ENCODE measurements around the gene ZBTB7A. TPM values are rescaled to one million over a fixed set of nuclear protein-coding genes. Genes with fewer than 3 reads are reported as not detected.

ZBTB7A gene
- 8.6 TPM for polyA plus RNA-seq (2012; ENCODE audit: insufficient read depth, insufficient read length)

- peak; percentile 82 for DNase-seq (ENCODE audit: low read depth, low spot score)
- peak within 1 kb of the TSS; percentile 69 for H3K4me3 ChIP-seq (ENCODE audit: low read length)
Measured at GRCh38 chr19:4066682-4067395, at the start of gene ZBTB7A. ZBTB7A (minus strand) TSS chr19:4066899; CDS start chr19:4055232, 11,667 bp downstream.

GRCh38 chr19:4115818-4116385 lies 49.2 kb upstream of the ZBTB7A start:
- no peak overlapping the region for H3K4me3 ChIP-seq (ENCODE audit: low read length)
- DNase-seq (ENCODE audit: low read depth, low spot score) = no peak

- no peak overlapping the region for H3K4me3 ChIP-seq (ENCODE audit: low read length)
Measured at GRCh38 chr19:4115050-4115817, 48.5 kb upstream of the ZBTB7A start.

GRCh38 chr19:4114181-4114580 lies 47.5 kb upstream of the ZBTB7A start:
- no peak for DNase-seq (ENCODE audit: low read depth, low spot score)
- H3K4me3 ChIP-seq (ENCODE audit: low read length) = no peak overlapping the region

More at GRCh38 chr19:4115050-4115817, 48.5 kb upstream of the ZBTB7A start:
- peak; percentile 37 for DNase-seq (ENCODE audit: low read depth, low spot score)

DNA sequence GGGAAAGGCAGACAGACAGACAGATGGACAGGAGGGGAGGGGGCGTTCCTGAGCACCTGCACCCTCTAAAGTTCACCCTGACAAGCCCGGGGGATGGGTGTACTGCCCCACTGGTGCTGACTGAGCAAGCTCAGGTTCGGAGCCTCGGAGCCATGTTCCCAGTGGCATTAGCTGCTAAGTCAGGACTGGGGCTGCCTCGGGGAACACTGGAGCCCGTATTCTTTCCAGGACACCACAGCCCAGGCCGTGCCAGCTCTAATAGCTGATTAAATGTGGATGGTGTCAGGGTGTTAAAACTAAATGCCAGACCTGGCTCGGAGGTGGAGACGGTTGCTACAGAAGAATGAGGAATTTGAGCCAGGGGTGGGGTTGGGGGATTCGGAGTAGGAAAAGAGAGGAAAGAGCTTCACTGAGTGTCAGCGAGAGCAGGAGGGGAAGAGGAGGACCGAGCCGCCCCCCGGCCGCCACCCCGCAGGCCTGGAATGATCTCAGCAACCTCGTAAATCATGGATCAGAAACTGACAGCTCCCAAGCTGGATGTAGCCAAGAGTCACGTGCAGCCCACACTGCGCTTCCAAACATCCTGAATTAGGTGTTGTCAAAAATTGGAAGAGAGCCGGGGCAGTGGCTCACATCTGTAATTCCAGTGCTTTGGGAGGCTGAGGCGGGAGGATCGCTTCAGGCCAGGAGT lies 46.8 kb upstream of the ZBTB7A start:
- no peak overlapping the region for H3K4me3 ChIP-seq (ENCODE audit: low read length)
- no peak for DNase-seq (ENCODE audit: low read depth, low spot score)

GRCh38 chr19:4112367-4112766 lies 45.7 kb upstream of the ZBTB7A start:
- DNase-seq (ENCODE audit: low read depth, low spot score) = no peak
- H3K4me3 ChIP-seq (ENCODE audit: low read length) = no peak overlapping the region

- DNase-seq (ENCODE audit: low read depth, low spot score) = no peak
- no peak overlapping the region for H3K4me3 ChIP-seq (ENCODE audit: low read length)
Measured at GRCh38 chr19:4109626-4109945, 42.9 kb upstream of the ZBTB7A start.

DNA sequence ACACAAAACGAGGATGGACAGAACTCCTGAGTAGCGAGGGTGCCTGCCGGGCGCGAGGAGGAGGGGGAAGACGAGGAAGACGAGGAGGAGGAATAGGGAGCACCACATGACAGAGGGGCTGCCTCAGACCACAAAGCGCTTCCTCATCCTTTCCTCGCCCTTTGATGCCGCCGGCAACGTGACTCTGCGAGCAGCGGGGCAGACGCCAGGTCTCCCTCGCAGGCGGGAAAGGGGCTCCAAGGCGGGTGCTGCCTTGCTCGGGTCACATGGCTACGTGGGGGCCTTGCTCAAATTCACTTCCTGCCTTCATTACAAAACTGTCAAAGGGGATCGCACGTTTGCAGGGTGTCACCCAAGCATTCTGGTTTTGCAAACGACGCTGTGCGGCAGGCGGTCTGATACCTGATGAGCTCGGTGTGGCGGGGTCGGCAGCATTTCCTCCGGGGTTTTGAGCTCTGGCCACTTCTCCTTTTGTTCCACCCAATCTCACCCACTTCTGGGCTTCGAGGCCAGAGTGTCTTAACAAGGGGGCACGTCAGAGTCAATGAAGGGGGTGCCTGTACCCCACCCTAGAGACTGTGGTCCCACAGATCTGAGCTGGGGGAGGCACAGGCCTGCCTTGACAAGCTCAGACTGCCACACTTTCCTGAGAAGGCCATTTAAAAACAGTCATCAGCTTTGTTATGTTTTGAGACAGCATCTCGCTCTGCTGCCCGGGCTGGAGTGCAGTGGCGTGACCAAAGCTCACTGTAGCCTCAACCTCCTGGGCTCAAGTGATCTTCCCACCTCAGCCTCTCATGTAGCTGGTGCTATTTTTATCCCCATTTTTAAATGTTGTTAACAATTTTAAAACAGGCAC lies 42.3 kb upstream of the ZBTB7A start:
- no peak overlapping the region for H3K4me3 ChIP-seq (ENCODE audit: low read length)
- DNase-seq (ENCODE audit: low read depth, low spot score) = peak; percentile 95

GRCh38 chr19:4103080-4103433 lies 36.4 kb upstream of the ZBTB7A start:
- no peak overlapping the region for H3K4me3 ChIP-seq (ENCODE audit: low read length)
- no peak for DNase-seq (ENCODE audit: low read depth, low spot score)

GRCh38 chr19:4102339-4103079 lies 35.8 kb upstream of the ZBTB7A start:
- DNase-seq (ENCODE audit: low read depth, low spot score) = no peak
- H3K4me3 ChIP-seq (ENCODE audit: low read length) = no peak overlapping the region

GRCh38 chr19:4101496-4101770 lies 34.7 kb upstream of the ZBTB7A start:
- no peak overlapping the region for H3K4me3 ChIP-seq (ENCODE audit: low read length)
- DNase-seq (ENCODE audit: low read depth, low spot score) = no peak

DNA sequence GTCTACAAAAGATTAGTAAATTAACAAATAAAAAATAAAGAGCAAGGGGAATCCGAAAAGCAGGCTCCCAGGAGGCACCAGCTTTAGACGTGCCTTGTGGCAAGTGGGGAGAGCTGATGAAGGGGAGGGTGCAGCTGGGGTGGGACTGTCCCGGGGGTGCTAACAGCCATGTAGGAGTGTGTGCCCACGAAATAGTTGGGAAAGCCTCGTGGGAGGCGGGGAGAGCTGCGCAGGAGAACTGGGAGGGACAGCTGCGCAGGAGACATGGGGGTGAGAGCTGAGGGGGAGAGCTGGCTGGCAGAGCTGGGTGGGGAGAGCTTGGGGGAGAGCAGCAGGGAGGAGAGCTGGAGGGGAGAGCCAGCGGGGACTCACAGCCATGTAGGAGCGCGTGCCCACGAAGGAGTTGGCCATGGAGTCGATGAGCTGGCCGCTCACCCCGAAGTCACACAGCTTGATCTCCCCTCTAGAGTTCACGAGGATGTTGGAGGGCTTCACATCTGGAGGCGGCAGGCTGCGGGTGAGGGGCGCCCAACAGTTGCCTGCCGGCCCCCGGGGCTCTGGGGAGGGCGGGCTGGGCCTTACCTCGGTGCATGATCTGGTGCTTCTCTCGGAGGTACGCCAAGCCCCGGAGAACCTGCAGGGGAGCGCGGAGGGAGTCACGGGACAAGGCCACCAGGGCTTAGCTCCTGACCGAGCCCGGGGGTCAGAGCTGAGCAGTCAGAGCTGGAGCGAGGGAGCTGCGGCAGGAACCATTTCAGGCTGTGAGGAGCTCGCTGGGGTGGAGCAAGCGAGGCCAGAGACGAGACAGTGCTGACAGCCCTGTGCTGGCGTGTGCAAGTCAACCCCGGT lies 34.2 kb upstream of the ZBTB7A start:
- no peak for DNase-seq (ENCODE audit: low read depth, low spot score)

GRCh38 chr19:4099041-4099764 lies 32.5 kb upstream of the ZBTB7A start:
- no peak for DNase-seq (ENCODE audit: low read depth, low spot score)
- no peak overlapping the region for H3K4me3 ChIP-seq (ENCODE audit: low read length)

More for the DNA sequence above, 34.2 kb upstream of the ZBTB7A start:
- H3K4me3 ChIP-seq (ENCODE audit: low read length) = no peak overlapping the region

- no peak overlapping the region for H3K4me3 ChIP-seq (ENCODE audit: low read length)
- DNase-seq (ENCODE audit: low read depth, low spot score) = no peak
Measured at GRCh38 chr19:4098493-4098892, 31.8 kb upstream of the ZBTB7A start.

DNA sequence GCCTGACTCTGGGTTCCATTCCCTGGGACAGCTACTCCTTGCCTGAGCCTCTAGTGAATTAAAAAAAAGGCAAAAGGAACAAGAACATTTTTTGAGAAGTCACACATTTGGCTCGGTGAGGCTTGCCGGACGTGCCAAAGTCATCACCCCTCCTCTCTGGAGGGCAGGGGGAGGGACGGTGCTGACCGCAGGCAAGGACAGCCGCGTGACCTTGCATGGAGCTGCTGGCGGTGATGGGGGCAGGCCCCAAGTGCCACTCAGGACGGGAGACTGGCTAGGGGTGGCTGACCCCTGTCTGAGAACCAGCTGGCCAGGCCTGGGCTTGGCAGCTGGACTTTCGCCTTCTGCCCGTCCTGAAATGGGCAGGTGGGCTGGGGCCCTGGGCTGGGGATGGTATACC lies 30.8 kb upstream of the ZBTB7A start:
- H3K4me3 ChIP-seq (ENCODE audit: low read length) = no peak overlapping the region
- no peak for DNase-seq (ENCODE audit: low read depth, low spot score)

DNA sequence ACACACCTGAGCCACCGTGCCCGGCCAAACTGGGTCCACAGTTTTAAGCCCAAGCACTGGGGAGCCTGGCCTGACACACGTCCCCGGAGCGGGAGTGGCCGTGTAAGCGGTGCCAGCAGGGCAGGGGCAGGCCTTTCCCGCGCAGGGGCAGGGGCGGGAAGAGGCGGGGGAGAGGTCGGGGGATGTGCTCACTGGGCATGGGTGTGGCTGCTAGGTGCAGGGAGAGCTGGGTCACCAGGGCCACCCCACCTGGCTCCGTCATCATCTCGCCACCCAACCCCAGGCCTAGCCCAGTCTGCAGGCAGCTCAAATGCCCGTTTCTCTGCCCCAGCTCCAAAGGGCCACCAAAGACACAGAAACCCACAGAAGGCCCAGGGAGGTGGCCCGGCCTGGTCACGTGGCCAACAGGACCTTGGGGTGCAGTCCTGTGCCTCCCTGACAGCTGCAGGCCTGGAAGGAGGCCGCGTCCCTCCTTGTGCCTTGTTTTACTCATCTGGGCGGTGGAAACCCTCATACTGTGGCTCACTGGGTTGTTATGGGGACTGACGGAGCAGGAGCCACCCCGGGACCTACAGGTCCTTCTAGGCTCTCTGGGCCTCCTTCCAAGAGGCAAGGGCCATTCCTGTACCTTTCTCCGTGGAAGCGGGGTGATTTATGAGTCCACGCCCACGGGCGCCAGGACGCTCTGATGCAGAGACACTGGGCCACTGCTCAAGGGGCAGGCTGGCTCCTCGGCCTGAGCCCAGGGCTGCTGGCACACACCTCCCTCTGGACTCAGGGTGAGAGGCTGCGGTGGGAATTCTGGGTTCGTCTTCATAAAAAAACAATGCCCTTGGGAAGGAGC lies 29.6 kb upstream of the ZBTB7A start:
- DNase-seq (ENCODE audit: low read depth, low spot score) = no peak
- H3K4me3 ChIP-seq (ENCODE audit: low read length) = no peak overlapping the region

All from Jurkat, Clone E6-1 (cell line).